GM23338 (cell line): ENCODE measurements around the gene GPC5.

ENCODE experiments used
- CTCF ChIP-seq, 2 experiments: fragments of 200-600 bp in 1 of 2; sonication (generic) in 1 of 2; conservative IDR thresholded peaks; 2 replicates each; pipeline versions ENCODE4 v1.5.1 to v1.6.1; 2016 to 2017; ENCODE audit warnings: antibody characterized with exemption in 2 of 2, low read depth in 2 of 2, mild to moderate bottlenecking in 2 of 2, moderate library complexity in 1 of 2
- EZH2phosphoT487 ChIP-seq: fragments of 200-600 bp; sonication (generic); IDR thresholded peaks from one replicate; pipeline ENCODE4 v1.8.1; 2018; ENCODE audit warnings: antibody characterized with exemption; ENCODE audit not compliant: unreplicated experiment
- POLR2AphosphoS5 ChIP-seq: IDR thresholded peaks from 2 replicates; pipeline ENCODE4 v1.6.1; 2016; ENCODE audit warnings: antibody characterized with exemption, low read depth
- REST ChIP-seq: IDR thresholded peaks from one replicate; pipeline ENCODE4 v1.6.1; 2018; ENCODE audit warnings: antibody characterized with exemption; ENCODE audit not compliant: unreplicated experiment

DNA sequence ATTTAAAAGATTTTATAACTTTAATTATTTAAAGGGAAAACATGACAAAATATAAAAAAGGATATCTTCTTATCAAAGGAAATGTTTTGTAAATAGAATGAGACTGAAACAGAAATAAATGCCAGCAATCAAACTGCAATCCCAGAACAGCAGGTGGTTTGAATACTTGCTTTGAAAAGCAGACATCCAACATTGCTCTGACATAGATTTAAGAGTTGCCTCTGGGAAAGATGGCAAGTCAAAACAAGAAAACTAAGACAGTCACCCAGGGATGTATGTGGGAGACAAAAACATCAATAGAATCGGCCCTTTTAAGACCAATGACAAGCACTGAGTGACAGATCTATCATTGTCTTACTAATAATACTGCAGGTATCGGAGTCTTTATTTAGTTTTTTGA, 1038.5 kb downstream of the GPC5 start:
- TF ChIP-seq CTCF (conservative IDR thresholded peaks at IDR 0.05; ENCODE audit: low read depth in 2 of 2) = no peak
- TF ChIP-seq POLR2AphosphoS5 = no peak
- no peak for TF ChIP-seq EZH2phosphoT487
- no peak for TF ChIP-seq REST
